GM12864 (cell line): ENCODE measurements around the gene MYZAP.

Source experiments
- DNase-seq: peaks from one replicate; pipeline ENCODE4 v3.0.0-alpha.2; 2011; ENCODE audit warnings: low read depth
- H3K4me3 ChIP-seq: 2 replicates; pipeline ENCODE4 v1.5.1; 2011; ENCODE audit warnings: mild to moderate bottlenecking, low read depth, low read length, control low read depth
- CTCF ChIP-seq: IDR thresholded peaks from 2 replicates; pipeline ENCODE4 v1.5.1; 2011; ENCODE audit warnings: low read depth, mild to moderate bottlenecking, moderate library complexity, low read length, control low read depth, inconsistent platforms; ENCODE audit errors: missing control alignments

Gene MYZAP

GRCh38 chr15:57570994-57571393 lies 20.7 kb upstream of the MYZAP start:
- no peak for DNase-seq
- TF ChIP-seq CTCF = no peak
- H3K4me3 ChIP-seq = no peak overlapping the region

DNA sequence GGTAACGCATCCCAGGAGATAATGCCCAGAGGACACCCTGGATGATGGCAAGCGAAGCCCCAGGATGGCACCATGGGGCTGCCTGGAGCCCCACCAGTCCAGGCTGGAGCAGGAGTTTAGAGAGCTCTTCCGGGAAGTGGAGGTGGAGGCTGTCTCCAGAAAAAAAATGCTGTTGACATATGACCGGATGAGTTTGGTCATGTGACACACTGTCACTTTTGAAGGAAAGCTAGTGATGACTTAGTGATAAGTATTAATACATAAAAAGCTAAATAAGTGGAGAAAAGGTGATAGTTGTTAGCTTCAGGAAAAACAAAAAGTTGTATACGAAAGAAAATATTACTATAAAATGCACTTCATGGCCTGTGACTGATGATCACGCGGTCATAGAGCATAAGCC lies 20.0 kb upstream of the MYZAP start:
- DNase-seq = no peak
- H3K4me3 ChIP-seq = no peak overlapping the region
- TF ChIP-seq CTCF = no peak

GRCh38 chr15:57572468-57572867 lies 19.2 kb upstream of the MYZAP start:
- H3K4me3 ChIP-seq = no peak overlapping the region
- TF ChIP-seq CTCF = no peak
- no peak for DNase-seq

- no peak overlapping the region for H3K4me3 ChIP-seq
- no peak for TF ChIP-seq CTCF
- no peak for DNase-seq
Measured at GRCh38 chr15:57573151-57573550, 18.6 kb upstream of the MYZAP start.

DNA sequence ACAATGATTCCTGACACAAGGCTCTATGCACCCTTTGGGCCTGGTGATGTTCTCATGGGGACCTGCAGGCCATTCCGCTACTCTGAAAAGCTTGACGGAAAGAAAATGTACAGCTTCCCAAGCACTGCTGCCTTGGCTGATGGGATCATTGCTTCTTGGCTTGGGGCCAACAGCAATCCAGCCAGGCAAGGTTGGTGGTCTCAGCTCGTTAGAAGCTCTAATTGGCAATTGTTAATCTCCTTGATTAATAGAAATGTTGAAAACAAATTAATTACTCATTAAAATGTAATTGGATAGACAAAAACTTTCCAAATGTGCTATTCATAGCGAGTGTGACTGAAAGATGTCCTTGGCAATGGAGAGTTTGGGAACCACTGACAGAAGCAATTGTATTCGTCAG lies 16.3 kb upstream of the MYZAP start:
- no peak for DNase-seq
- TF ChIP-seq CTCF = no peak
- H3K4me3 ChIP-seq = no peak overlapping the region

- DNase-seq = no peak
- TF ChIP-seq CTCF = no peak
- H3K4me3 ChIP-seq = no peak overlapping the region
Measured at GRCh38 chr15:57578288-57578900, 13.3 kb upstream of the MYZAP start.

- no peak overlapping the region for H3K4me3 ChIP-seq
- DNase-seq = no peak
- no peak for TF ChIP-seq CTCF
Measured at GRCh38 chr15:57580428-57580827, 11.3 kb upstream of the MYZAP start.
